ENCODE results near the gene MANEAL.

MANEAL gene

DNA sequence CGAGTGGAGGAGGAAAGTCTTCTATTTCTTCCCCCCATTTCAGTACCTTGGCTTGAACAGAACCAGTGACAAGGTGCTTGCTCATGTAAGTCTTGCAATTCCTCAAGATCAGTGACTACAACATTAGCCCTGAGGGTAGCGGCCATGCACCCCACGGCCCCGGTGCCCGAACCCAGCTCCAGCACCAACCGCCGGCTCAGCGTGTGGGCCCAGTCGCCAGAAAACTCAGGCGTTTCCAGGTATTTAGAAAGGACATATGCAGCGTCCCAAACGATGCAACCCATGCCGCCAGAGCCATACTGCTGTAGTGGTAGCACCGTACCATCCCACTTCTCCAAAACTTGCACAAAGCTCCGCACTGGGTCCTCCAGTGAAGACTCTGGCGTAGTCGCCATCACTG lies 11.2 kb upstream of the MANEAL start:
- no peak for DNase-seq

DNA sequence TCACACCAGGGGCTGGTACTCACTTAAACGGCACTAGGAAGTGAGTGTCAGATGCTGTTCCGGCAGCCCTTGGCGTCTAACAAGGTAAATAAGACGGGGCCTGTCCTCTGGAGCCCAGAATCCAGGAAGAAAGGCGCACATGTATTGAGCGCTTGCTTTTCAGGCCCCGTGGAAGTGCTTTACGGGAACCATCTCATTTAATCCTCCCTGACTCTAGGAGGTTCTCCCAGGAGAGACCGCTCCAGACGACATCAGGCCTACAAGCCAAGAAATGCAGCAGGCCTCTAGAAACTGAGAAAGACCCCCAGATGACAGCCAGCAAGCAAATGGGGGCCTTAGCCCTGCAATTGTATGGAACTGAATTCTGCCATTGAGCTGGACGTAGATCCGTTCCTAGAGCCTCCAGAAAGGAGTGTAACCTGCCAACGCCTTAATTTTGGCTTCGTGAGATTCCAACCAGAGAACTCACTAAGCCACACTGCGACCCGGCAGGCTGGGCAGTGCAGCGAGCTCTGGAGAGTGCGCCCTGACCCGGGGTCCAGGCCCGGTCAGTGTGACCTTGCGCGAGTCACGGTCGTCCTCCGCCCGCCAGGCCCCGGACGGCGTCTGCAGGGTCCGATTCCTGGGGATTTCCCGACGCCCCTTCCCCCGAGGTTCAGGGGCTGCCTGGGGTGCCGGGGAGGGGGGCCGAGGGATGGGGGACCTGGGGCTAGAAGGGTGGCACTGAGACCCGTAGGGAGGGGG lies 532 bp upstream of the MANEAL start:
- no peak for DNase-seq

DNA sequence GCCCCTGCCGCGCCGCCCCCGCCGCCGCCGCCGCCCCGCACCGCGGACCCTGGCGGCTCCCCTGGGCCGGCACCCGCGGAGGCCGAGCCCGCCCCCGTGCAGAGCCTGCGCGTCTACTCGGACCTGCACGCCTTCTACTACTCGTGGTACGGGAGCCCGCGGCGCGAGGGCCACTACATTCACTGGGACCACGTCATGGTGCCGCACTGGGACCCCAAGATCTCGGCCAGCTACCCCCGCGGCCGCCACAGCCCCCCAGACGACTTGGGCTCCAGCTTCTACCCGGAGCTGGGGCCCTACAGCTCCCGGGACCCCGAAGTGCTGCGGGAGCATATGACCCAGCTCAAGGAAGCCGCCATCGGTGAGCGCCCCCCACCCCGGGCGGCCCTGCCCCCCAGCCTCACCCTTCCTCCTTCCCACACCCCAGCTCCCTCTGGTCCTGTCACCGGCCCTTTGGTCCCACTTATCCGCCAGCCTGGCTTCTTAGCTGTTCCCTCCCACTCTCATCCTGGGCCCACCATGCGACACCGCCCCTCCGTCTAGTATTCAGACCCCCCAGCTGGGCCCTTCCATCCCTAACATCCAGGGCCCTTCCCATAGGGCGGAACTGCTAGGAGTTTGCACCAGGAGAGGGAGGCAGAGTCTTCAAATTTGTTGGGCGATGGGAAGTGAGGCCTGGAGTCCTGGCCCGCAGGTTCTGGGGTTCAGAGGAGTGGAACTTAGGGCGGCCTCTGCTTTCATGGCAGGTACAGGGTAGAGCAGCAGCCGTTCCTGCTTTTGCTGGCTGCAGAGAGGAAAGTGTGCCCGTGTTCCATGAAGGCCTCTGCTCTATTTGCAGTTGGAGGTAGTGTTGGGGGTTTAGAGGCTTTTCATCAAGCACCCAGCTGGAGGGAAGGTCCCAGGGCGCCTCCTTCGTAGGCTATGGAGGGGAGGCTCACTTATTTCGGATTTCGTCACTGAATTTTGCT lies 1.0 kb downstream of the MANEAL start:
- no peak for DNase-seq

DNA sequence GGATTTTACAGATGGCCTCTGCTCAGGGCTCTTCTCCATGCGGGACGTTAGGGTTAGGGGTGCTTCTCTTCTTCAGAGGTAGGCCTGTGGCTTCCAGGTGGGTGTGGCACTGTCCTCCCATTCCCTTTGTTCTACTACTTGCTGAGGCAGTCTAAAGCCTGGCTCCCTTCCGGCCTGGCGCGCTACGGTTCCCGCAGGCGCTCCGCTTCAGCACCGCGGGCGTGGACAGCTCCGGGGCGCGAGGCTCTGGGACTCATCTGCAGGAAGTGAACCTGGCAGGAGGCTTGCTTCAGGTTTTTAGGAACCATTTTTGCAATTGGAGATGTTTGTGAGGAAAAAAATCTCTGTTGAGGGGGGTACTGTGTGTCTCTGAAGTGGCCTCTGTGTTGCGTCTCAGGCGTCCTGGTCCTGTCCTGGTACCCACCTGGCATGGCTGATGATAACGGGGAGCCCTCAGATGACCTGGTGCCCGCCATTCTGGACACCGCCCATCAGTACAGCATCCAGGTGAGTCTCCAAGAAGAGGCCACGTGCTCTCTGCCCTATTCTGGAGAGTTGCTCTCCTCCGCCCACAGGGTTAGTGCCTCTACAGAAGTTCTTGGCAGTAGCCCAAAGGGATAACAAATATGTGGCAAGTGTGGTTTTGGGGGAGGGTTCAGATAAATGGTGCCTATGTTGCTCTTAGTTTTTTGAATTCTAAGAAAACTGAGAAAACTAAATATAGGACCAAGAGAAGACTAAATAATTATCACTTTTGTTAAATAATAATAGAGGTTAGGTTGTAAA lies 1.9 kb downstream of the MANEAL start:
- no peak for DNase-seq

DNA sequence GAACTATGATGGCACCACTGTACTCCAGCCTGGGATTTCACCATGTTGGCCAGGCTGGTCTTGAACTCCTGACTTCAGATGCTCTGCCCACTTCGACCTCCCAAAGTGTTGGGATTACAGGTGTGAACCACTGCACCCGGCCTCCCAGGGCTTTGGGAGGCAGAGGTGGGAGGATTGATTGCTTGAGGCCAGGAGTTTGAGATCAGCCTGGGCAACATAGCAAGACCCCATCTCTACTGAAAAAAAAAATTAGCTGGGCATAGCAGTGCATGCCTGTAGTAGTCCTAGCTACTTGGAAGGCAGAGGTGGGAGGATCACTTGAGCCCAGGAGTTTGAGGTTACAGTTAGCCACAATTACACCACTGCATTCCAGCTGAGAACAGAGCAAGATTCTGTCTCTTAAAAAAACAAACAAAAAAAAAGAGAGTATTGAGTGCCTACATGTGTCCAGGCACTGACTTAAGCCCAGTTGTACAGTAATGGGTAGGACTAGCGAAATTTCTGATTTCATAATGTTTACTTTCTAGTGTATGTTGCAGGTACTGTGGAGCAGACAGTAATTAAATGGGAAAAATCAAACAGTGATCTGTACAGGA lies 4.2 kb downstream of the MANEAL start:
- DNase-seq: peak; percentile 55

DNA sequence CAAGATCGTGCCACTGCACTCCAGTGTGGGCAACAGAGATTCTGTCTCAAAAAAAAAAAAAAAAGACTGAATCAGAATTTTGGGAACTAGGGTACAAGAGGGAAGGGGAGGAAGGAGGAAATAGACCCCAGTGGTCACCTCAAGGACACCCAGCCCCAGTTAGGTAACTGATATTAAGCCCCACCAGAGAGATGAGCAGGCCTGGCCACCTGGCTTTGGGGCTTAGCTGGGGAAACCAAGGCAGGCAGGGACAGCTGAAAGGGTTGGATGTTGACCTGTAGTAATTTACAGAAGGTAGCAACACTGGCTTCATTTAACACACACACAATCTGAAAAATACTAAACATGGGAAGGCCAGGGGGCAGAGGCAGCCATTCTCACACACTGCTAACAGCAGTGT lies 8.8 kb downstream of the MANEAL start:
- no peak for DNase-seq

DNA sequence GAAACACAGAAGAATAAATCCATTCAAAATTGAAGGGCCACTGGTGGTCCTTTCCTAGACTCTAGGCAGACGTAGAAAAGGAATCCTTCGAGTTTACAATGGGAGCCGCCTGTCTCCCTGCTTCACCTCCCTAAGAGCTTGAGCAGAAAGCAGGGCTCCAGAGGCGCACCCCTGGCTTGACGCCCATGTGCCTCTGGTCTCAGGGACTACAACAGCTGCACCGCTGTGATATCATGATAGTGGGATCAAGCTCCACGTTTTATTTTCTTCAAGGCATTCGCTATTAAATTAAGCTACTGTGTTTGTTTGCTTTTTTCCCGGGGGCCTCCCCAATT lies 13.5 kb downstream of the MANEAL start:
- no peak for DNase-seq

DNA sequence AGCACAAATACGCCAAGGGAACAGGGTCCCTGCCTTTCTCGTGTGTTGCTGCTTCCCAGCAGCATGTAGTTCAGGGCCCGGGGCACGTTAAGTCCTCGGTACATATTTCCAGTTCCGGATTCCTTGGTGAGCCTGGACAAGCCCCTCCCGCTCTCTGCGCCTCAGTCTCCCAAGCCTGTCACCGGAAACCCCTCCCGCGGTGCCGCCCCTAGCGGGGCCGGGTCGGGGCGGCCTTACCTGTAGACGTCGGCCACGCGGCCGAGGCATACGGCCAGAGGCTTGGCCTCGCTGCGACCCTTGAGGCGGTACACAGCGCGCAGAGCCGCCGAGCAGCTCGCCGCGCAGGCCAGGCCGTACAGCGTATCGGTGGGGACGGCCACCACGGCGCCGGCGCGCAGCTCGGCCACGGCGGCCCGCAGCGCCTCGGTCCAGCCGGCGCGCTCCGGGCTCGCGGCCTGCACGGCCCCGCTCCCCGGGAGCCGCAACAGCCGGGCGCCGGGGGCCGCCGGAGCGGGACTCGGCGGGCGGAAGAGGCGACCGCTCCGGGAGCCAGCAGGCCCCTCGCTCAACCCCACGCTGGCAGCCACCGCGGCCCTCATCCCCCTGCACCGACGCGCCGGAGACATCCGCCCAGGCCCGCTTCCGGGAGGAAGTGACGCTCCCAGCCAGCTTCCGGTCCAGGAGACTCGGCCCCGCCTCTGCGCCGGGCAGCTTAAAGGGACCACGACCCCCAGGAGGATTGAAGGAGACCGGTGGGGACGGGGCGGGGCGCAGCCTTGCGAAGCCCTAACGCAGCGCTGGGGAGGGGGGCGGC lies 14.1 kb downstream of the MANEAL start, which contains the start of the genes C1orf122 and YRDC:
Gene C1orf122 (plus strand): TSS at position 236 of the 814 bp plus-strand sequence. CDS start 615 bp downstream, outside the sequence.
Gene YRDC (minus strand): TSS at position 654 of the 814 bp plus-strand sequence. CDS start 28 bp downstream, at position 626.
- DNase-seq: peak; percentile 95

DNA sequence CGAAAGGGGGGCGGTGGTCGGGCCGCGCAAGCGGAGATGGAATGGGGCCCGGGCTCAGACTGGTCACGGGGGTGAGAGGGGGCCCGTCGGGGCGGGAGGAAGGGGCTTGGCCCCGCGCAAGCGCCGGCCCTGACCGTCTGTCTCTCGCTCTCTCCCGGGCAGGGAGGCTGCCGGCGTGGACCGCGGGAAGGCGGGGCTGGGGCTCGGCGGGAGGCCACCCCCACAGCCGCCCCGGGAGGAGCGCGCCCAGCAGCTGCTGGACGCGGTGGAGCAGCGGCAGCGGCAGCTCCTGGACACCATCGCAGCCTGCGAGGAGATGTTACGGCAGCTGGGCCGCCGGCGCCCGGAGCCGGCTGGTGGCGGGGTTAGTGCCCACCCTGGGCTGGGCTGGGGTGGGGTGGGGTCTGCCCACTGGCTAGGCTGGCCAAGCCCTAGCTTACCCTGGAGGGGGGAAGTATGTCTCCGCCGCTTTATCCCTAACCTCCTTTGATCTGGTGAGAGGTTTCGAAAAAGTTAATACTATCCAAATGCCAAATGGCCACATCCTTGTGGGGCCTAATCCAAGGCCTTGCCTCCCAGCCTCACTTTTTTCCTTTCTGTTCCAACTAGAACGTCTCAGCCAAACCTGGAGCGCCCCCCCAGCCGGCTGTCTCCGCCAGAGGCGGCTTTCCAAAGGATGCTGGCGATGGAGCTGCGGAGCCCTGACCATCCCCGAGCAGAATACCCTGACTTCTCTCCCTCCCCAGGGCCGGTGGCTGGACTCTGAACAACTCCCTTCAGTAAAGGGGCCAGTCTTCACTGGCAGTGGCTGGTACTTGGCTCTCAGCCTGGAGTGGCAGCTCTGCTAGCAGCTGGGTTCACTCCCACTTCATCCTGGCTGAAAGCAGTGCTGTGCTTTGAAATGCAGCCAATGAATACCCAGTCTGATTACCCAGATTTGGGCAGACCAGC lies 15.0 kb downstream of the MANEAL start:
- peak; percentile 74 for DNase-seq

DNA sequence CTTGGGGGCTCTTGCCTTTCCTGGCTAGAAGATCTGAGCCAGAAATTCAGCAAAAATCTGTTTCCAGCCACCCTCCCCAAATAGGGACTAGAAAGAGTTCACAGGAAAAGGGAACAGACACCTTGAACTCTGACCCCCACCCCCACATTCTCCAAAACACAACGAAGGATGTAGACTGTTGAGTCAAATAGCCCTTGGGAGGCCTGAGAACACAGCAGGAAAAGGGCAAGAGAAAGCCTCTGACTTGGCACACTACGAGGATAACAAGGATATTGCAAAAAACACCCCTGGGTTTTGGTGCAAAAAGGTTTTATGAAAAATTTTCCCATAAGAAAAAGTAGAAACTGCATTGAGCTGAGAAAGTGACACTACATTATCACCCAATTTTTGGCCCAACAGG lies 16.3 kb downstream of the MANEAL start:
- no peak for DNase-seq

DNA sequence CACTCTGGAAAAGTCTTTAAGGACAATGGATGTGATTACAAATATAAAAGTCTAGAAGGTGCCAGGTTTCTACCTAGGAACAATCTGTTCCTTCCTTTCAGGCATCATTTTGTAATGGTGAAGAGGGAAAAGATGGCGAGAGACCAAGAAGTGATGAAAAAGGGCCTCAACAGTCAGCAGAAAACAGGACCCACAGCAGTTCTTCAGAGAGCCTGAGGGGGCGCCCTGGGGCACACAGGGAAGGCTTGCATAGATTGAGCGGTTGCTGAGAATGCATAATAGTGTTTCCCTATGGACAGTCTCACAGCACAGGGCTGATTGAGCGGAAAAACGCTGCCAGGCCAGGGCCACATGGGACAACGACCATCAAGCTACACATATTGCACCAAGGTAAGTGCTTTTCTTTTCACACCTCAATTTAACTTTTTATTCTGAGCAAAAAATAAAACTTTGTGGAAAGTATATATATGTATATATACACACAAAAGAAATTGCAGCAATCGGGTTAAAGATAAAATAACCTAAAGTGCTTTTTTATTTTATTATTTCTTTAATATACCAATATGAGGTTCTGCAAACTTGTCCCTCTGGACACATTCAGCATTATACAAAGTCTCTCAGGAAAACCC lies 17.5 kb downstream of the MANEAL start:
- DNase-seq: peak; percentile 57

DNA sequence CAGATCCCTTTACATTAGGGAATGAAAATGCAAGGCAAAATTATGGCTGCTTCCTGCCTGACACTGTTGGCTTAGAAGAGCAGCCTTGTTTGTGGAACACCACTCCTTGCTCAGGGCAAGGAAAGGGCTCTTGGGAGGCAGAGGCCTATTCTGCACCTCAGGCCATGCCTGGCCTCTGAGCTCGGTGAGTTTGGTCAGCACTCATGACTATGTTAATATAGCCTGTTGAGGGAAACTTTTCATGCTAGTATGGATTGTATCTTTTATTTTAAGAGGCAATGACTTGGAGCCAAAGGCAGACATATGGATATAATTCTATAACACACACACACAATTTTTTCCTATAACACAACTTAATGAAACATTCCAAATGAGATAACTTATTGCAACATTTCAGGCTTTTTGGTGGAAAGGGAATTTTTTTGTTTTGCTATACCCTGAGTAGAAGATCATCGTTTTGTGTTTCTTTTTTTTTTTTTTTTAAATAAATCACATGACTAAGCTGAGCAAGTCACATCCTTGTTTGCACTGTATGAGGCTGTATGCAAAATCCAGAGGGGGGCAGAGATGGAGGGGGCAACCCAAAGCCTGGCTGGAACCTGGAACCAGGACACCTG lies 20.0 kb downstream of the MANEAL start:
- DNase-seq: no peak

DNA sequence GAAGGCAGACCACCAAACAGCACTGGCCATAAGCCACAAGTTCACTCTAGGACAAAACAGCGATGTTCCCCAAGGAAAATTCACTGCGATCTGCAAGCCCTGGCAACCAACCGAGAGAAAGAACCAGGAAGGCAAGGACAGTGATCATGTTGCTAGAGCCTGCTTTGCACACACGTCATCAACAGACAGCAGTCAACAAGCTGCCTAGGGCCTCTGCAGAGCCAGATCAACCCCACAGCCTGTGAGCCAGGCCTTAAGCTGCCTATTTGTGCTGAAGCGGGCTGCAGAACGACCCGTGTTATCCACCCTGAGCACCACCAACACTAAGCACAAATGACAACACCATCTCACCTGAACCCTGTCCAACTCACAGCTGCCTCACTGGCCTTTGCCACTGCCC lies 20.6 kb downstream of the MANEAL start:
- no peak for DNase-seq

DNA sequence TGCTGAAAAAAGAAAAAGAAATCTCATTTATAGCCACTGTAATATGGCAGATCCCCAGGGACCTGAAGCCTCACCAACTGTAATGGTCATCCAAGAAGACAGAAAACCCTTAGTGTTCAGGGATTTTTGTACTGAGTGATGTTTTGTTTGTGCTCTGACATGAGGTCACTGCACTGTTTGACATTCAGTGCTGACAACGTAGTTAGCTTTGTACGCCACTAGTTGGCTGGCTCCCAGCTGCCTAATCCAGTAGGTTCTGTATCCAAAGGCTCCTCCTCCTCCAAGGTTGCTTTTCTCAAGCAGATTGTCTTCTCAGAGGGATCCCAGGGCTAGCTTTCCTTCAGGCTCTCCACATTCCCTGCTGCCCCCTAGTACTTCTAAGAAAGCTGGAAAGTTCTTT lies 23.8 kb downstream of the MANEAL start:
- DNase-seq: no peak

DNA sequence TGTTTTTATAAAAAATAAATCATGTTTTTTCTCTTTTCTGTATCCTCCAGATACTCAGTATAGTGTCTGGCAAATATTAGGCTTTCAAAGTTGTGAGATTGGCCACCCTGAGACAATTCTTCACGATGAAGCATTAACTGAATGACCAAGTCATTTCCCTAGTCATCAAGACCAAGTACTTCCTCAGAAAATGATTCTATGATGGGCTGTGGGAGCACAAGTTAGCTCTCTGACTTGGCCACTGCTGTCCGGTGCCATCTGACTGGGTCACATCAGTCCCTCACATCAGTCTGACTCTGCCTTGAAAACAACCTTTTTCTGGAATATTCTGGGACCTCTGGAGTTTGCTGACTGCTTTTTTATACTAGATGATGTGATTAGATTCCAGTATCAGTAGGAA lies 27.8 kb downstream of the MANEAL start:
- no peak for DNase-seq

DNA sequence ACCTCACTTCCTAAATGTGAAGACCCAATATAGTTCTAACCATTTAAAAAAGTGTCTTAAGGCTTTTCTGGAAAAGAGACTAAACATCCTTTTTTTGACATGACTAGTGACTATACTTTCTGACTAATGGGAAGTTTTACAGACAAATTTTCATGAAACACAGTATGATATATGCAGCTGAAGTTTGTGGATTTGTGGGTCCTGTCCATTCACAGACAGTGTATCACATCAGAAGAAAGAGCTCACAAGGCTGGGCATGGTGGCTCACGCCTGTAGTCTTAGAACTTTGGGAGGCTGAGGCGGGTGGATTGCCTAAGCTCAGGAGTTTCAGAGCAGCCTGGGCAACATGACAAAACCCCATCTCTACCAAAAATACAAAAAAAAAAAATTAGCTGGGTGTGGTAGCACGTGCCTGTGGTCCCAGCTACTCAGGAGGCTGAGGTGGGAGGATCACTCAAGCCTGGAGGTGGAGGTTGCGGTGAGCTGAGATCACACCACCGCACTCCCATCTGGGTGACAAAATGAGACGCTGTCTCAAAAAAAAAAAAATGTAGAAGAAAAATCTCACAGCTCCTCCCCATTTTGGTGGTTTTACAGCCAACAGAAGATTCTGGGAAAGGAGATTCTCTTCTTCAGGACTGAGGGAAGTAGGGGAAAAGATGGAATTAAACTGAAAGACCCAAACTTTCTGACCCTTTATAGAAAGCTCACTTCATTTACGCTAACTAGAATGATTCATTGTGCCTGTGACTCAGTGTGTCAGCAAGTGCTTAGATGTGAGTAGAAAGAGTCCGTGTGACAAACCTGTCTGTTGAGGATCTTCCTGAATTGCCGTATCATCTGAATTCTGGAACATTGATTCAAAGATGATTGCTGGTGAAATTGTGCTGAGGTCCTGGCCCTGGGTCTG lies 29.5 kb downstream of the MANEAL start:
- no peak for DNase-seq

DNA sequence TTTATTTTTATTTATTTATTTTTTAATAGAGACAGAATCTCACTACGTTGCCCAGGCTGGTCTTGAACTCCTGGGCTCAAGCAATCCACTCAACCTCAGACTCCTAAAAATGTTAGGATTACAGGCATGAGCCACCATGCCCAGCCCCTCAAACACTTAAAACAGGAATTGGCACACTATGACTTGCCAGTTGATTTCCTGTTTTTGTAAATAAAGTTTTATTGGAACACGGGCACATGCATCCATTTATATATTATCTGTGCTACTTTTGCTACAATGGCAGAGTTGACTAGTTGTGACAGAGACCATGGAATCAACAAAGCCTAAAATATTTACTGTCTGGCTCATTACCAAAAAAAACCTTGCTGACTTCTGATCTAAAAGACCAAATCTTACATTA lies 30.4 kb downstream of the MANEAL start:
- DNase-seq: no peak

DNA sequence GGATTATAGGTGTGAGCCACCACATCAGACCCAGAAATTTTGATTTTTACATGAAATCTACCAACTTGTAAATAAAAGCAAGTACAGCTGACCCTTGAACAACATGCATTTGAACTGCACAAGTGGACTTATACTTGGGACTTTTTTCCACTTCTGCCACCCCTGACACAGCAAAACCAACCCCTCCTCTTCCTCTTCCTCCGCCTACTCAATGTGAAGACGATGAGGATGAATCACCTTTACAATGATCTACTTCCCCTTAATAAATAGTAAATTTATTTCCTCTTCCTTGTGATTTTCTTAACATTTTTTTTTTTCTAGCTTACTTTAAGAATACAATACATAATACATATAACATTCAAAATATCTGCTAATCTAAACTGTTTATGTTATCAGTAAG lies 31.9 kb downstream of the MANEAL start:
- DNase-seq: no peak

All from NCI-H226 (cell line).